GM12873 (cell line): ENCODE results near the gene ZNF451.

Experiments used
- CTCF ChIP-seq: IDR thresholded peaks from 2 replicates; pipeline ENCODE4 v1.5.1; 2012; ENCODE audit warnings: low read depth, mild to moderate bottlenecking, moderate library complexity, low read length, control low read depth; ENCODE audit not compliant: insufficient read depth; ENCODE audit errors: missing control alignments

The ZNF451 gene

GRCh38 chr6:57142178-57142525, 52.2 kb downstream of the ZNF451 start:
- no peak for TF ChIP-seq CTCF

- no peak for TF ChIP-seq CTCF
Observed at GRCh38 chr6:57143690-57144089, 53.7 kb downstream of the ZNF451 start.

GRCh38 chr6:57147401-57147800, 57.4 kb downstream of the ZNF451 start:
- TF ChIP-seq CTCF = no peak

GRCh38 chr6:57147955-57148858, 58.2 kb downstream of the ZNF451 start:
- no peak for TF ChIP-seq CTCF

GRCh38 chr6:57158658-57159057, 68.7 kb downstream of the ZNF451 start:
- TF ChIP-seq CTCF = no peak

GRCh38 chr6:57159127-57159526, 69.1 kb downstream of the ZNF451 start:
- no peak for TF ChIP-seq CTCF

GRCh38 chr6:57162028-57162427, 72.0 kb downstream of the ZNF451 start:
- no peak for TF ChIP-seq CTCF

- TF ChIP-seq CTCF = no peak
Observed at GRCh38 chr6:57162516-57162915, 72.5 kb downstream of the ZNF451 start.
